ENCODE data around the gene UBL4B.

UBL4B gene

GRCh38 chr1:110125810-110126209 lies 13.6 kb downstream of the UBL4B start:
- no CpG with 5 or more reads among the region's 4 CpGs for WGBS, 2 donors (ENCODE audit: extremely low coverage in 2 of 2, insufficient read length in 2 of 2, insufficient replicate concordance in 1 of 2)
- Histone ChIP-seq H3K4me3 (ENCODE audit: low read length in 2 of 2) (no peak overlapping the region), H4K8ac (ENCODE audit: low read depth, low read length) (no peak overlapping the region), H3K4me2 (ENCODE audit: insufficient read depth, low read length, poor library complexity, severe bottlenecking) (no peak overlapping the region), H3K23ac (ENCODE audit: low read depth, low read length, poor library complexity) (no peak overlapping the region), H3K4me1 (ENCODE audit: control insufficient read depth in 2 of 2, insufficient read depth in 1 of 2, low read depth in 1 of 2, low read length in 2 of 2) (peaks cover 0 to 5% of the 10 kb centered on the region in 2 donors), H3K4ac (ENCODE audit: low read length) (no peak overlapping the region), H3K27ac (replicated peaks; ENCODE audit: low read length) (no peak overlapping the region), H2BK5ac (ENCODE audit: low read length) (no peak overlapping the region), H2BK120ac (ENCODE audit: low read depth, low read length) (no peak overlapping the region), H2BK12ac (ENCODE audit: low read length) (no peak overlapping the region), H2BK15ac (ENCODE audit: low read length) (no peak overlapping the region), H2AFZ (ENCODE audit: low read length) (no peak overlapping the region), H3K27me3 (ENCODE audit: control insufficient read depth in 3 of 3, insufficient read depth in 3 of 3, low read depth in 1 of 3, low read length in 3 of 3) (peaks cover 0 to 28% (median 3%) of the 10 kb centered on the region in 3 experiments), H3K9me3 (replicated peaks in 1 of 2; ENCODE audit: control insufficient read depth in 2 of 2, insufficient read depth in 1 of 2, low read depth in 1 of 2, low read length in 2 of 2) (peaks cover 0 to 3% of the 10 kb centered on the region in 2 donors), H3K36me3 (replicated peaks in 1 of 2; ENCODE audit: control insufficient read depth in 2 of 2, insufficient read depth in 2 of 2, low read length in 2 of 2) (no peaks in the 10 kb centered on the region), H2AK5ac (ENCODE audit: low read depth, low read length) (no peak overlapping the region), H3K14ac (ENCODE audit: low read length) (no peak overlapping the region), H3K9ac (ENCODE audit: low read depth, low read length, poor library complexity) (no peak overlapping the region), H3K79me1 (ENCODE audit: low read depth, low read length) (no peaks in the 10 kb centered on the region), H3K18ac (ENCODE audit: low read length) (no peak overlapping the region), H4K91ac (ENCODE audit: low read depth, low read length, poor library complexity) (no peak overlapping the region)
- no peak for DNase-seq (ENCODE audit: low spot score)

DNA sequence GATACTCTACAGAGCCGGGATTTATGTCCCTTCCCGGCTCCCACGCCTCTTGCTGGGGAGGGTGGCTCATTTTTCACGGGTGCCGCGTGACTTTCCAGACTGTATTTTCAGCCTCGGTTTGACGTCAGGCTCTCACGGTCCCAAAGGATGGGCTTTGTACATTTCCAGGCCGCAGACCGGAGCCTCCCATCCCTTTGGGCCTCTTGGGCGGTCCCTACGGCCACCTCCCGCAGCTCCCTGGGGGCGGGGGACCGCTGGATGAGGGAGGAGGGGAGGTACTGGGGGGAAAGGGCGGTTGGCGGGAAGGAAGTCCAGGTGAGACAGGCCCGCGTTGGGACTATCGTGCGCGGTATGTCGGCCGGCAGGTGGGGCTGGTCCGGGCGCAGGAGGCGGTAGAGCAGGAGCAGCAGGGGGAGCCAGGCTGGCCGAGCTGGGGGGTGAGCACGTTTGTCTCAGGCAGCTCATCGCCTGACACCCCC lies 17.9 kb downstream of the UBL4B start:
- Histone ChIP-seq H2BK5ac (ENCODE audit: low read length) (no peak overlapping the region), H2BK15ac (ENCODE audit: low read length) (peak overlapping the region; percentile 54), H3K9me3 (replicated peaks in 1 of 2; ENCODE audit: control insufficient read depth in 2 of 2, insufficient read depth in 1 of 2, low read depth in 1 of 2, low read length in 2 of 2) (no peaks in the 10 kb centered on the region), H4K91ac (ENCODE audit: low read depth, low read length, poor library complexity) (no peak overlapping the region), H3K9ac (ENCODE audit: low read depth, low read length, poor library complexity) (peak overlapping the region; percentile 75), H3K23ac (ENCODE audit: low read depth, low read length, poor library complexity) (no peak overlapping the region), H2AK5ac (ENCODE audit: low read depth, low read length) (peak overlapping the region; percentile 80), H3K18ac (ENCODE audit: low read length) (peak overlapping the region; percentile 86), H3K4me3 (ENCODE audit: low read length in 2 of 2) (no peak overlapping the region), H2BK120ac (ENCODE audit: low read depth, low read length) (peak overlapping the region; percentile 13), H3K4me1 (ENCODE audit: control insufficient read depth in 2 of 2, insufficient read depth in 1 of 2, low read depth in 1 of 2, low read length in 2 of 2) (peaks cover 0 to 12% of the 10 kb centered on the region in 2 donors), H4K8ac (ENCODE audit: low read depth, low read length) (no peak overlapping the region), H3K4ac (ENCODE audit: low read length) (peak overlapping the region; percentile 87), H3K36me3 (replicated peaks in 1 of 2; ENCODE audit: control insufficient read depth in 2 of 2, insufficient read depth in 2 of 2, low read length in 2 of 2) (no peaks in the 10 kb centered on the region), H2AFZ (ENCODE audit: low read length) (no peak overlapping the region), H3K79me1 (ENCODE audit: low read depth, low read length) (no peaks in the 10 kb centered on the region), H2BK12ac (ENCODE audit: low read length) (peak overlapping the region; percentile 66), H3K14ac (ENCODE audit: low read length) (no peak overlapping the region), H3K27me3 (ENCODE audit: control insufficient read depth in 3 of 3, insufficient read depth in 3 of 3, low read depth in 1 of 3, low read length in 3 of 3) (peaks cover 0 to 48% (median 3%) of the 10 kb centered on the region in 3 experiments), H3K4me2 (ENCODE audit: insufficient read depth, low read length, poor library complexity, severe bottlenecking) (peak overlapping the region; percentile 35), H3K27ac (replicated peaks; ENCODE audit: low read length) (no peak overlapping the region)
- WGBS, 2 donors (ENCODE audit: extremely low coverage in 2 of 2, insufficient read length in 2 of 2, insufficient replicate concordance in 1 of 2): no CpG with 5 or more reads among the region's 31 CpGs
- no peak for DNase-seq (ENCODE audit: low spot score)

GRCh38 chr1:110130989-110131388 lies 18.7 kb downstream of the UBL4B start:
- Histone ChIP-seq H2AFZ (ENCODE audit: low read length) (no peak overlapping the region), H4K91ac (ENCODE audit: low read depth, low read length, poor library complexity) (no peak overlapping the region), H3K79me1 (ENCODE audit: low read depth, low read length) (no peaks in the 10 kb centered on the region), H3K36me3 (replicated peaks in 1 of 2; ENCODE audit: control insufficient read depth in 2 of 2, insufficient read depth in 2 of 2, low read length in 2 of 2) (no peaks in the 10 kb centered on the region), H3K27ac (replicated peaks; ENCODE audit: low read length) (no peak overlapping the region), H2BK15ac (ENCODE audit: low read length) (peak overlapping the region; percentile 87), H2BK120ac (ENCODE audit: low read depth, low read length) (no peak overlapping the region), H3K4me3 (ENCODE audit: low read length in 2 of 2) (no peak overlapping the region), H3K23ac (ENCODE audit: low read depth, low read length, poor library complexity) (peak overlapping the region; percentile 53), H3K4me2 (ENCODE audit: insufficient read depth, low read length, poor library complexity, severe bottlenecking) (no peak overlapping the region), H3K9me3 (replicated peaks in 1 of 2; ENCODE audit: control insufficient read depth in 2 of 2, insufficient read depth in 1 of 2, low read depth in 1 of 2, low read length in 2 of 2) (no peaks in the 10 kb centered on the region), H3K27me3 (ENCODE audit: control insufficient read depth in 3 of 3, insufficient read depth in 3 of 3, low read depth in 1 of 3, low read length in 3 of 3) (peaks cover 0 to 48% (median 3%) of the 10 kb centered on the region in 3 experiments), H3K4me1 (ENCODE audit: control insufficient read depth in 2 of 2, insufficient read depth in 1 of 2, low read depth in 1 of 2, low read length in 2 of 2) (peaks cover under 1 to 19% of the 10 kb centered on the region in 2 donors), H3K14ac (ENCODE audit: low read length) (no peak overlapping the region), H2AK5ac (ENCODE audit: low read depth, low read length) (peak overlapping the region; percentile 64), H3K4ac (ENCODE audit: low read length) (no peak overlapping the region), H3K9ac (ENCODE audit: low read depth, low read length, poor library complexity) (no peak overlapping the region), H2BK12ac (ENCODE audit: low read length) (no peak overlapping the region), H2BK5ac (ENCODE audit: low read length) (no peak overlapping the region), H3K18ac (ENCODE audit: low read length) (peak overlapping the region; percentile 46), H4K8ac (ENCODE audit: low read depth, low read length) (no peak overlapping the region)
- DNase-seq (ENCODE audit: low spot score): no peak
- WGBS, 2 donors (ENCODE audit: extremely low coverage in 2 of 2, insufficient read length in 2 of 2, insufficient replicate concordance in 1 of 2): no CpG with 5 or more reads among the region's 7 CpGs

- H2AFZ ChIP-seq (ENCODE audit: low read length): no peak overlapping the region
- no peak overlapping the region for H2BK15ac ChIP-seq (ENCODE audit: low read length)
- H3K4me1 ChIP-seq (ENCODE audit: control insufficient read depth in 2 of 2, insufficient read depth in 1 of 2, low read depth in 1 of 2, low read length in 2 of 2): peaks cover 14 to 33% of the 10 kb centered on the region in 2 donors
- H3K4me2 ChIP-seq (ENCODE audit: insufficient read depth, low read length, poor library complexity, severe bottlenecking): no peak overlapping the region
- no peaks in the 10 kb centered on the region for H3K36me3 ChIP-seq (replicated peaks in 1 of 2; ENCODE audit: control insufficient read depth in 2 of 2, insufficient read depth in 2 of 2, low read length in 2 of 2)
- no peak overlapping the region for H3K18ac ChIP-seq (ENCODE audit: low read length)
- H2AK5ac ChIP-seq (ENCODE audit: low read depth, low read length): no peak overlapping the region
- no peak for DNase-seq (ENCODE audit: low spot score)
- no peak overlapping the region for H4K91ac ChIP-seq (ENCODE audit: low read depth, low read length, poor library complexity)
- no peak overlapping the region for H2BK120ac ChIP-seq (ENCODE audit: low read depth, low read length)
- H3K14ac ChIP-seq (ENCODE audit: low read length): no peak overlapping the region
- no peaks in the 10 kb centered on the region for H3K79me1 ChIP-seq (ENCODE audit: low read depth, low read length)
- no peak overlapping the region for H3K27ac ChIP-seq (replicated peaks; ENCODE audit: low read length)
- H2BK12ac ChIP-seq (ENCODE audit: low read length): no peak overlapping the region
- no peak overlapping the region for H3K4me3 ChIP-seq (ENCODE audit: low read length in 2 of 2)
- H3K23ac ChIP-seq (ENCODE audit: low read depth, low read length, poor library complexity): no peak overlapping the region
- no peak overlapping the region for H3K9ac ChIP-seq (ENCODE audit: low read depth, low read length, poor library complexity)
- H4K8ac ChIP-seq (ENCODE audit: low read depth, low read length): no peak overlapping the region
- no peak overlapping the region for H3K4ac ChIP-seq (ENCODE audit: low read length)
- H3K9me3 ChIP-seq (replicated peaks in 1 of 2; ENCODE audit: control insufficient read depth in 2 of 2, insufficient read depth in 1 of 2, low read depth in 1 of 2, low read length in 2 of 2): no peaks in the 10 kb centered on the region
- no peak overlapping the region for H2BK5ac ChIP-seq (ENCODE audit: low read length)
- peaks cover 0 to 37% (median 3%) of the 10 kb centered on the region in 3 experiments for H3K27me3 ChIP-seq (ENCODE audit: control insufficient read depth in 3 of 3, insufficient read depth in 3 of 3, low read depth in 1 of 3, low read length in 3 of 3)
These were observed 20.4 kb downstream of the UBL4B start for GRCh38 chr1:110132682-110133081.

All from neuronal stem cell (in vitro differentiated cells).